ENCODE measurements around the gene C17orf107.

C17orf107 gene

GRCh38 chr17:4950075-4950745, 50.9 kb downstream of the C17orf107 start:
- DNase-seq, result peak; percentile 51

GRCh38 chr17:4950746-4951204, 51.4 kb downstream of the C17orf107 start, which contains the start of gene ENO3:
TSS of gene ENO3 (plus strand) at chr17:4951119. CDS start at chr17:4951830, 711 bp downstream.
- no peak for DNase-seq

- no peak for DNase-seq
These were observed 52.1 kb downstream of the C17orf107 start for GRCh38 chr17:4951486-4951885.
